K562 (cell line): Measurements from ENCODE around the gene FAM78B. TPM values are rescaled to one million over a fixed set of nuclear protein-coding genes. Genes with fewer than 3 reads are reported as not detected.

Experiments
- ATAC-seq: fragments of 200-7000 bp; cut with Tn5 transposase; 3 replicates; pipeline ENCODE4 v1.9.1; 2020; ENCODE audit warnings: moderate library complexity
- BruUV-seq: library from RNA; stranded (reverse); fragments of 400-500 nt; replicated peaks from 2 replicates; lab custom pipeline; 2021; lab: Mats Ljungman, UMichigan
- CTCF ChIA-PET: fragments of 300-600 bp; formaldehyde crosslinking; extraction: SDS; loops from one replicate; lab custom pipeline; 2021; ENCODE audit warnings: low intra/inter-chr PET ratio; lab: Yijun Ruan, JAX
- POLR2A ChIA-PET: fragments of 300-600, 350-650 bp; sonication (Branson Sonifier 250); formaldehyde crosslinking; extraction: SDS; loops from one replicate; lab custom pipeline; 2021; ENCODE audit warnings: antibody characterized with exemption, inconsistent platforms; lab: Yijun Ruan, JAX
- DNase-seq, 4 experiments: peaks; one replicate each; pipeline versions ENCODE4 v3.0.0 to v3.0.0-alpha.2; 2011 to 2018; ENCODE audit warnings: low spot score in 3 of 4, mixed read lengths in 3 of 4; ENCODE audit errors: extremely low read depth in 1 of 4
- FAIRE-seq: peaks from 2 replicates; lab custom pipeline; 2011; peaks lifted over from hg19 to GRCh38; lab: Jason Lieb, UNC
- H2AFZ ChIP-seq: 2 replicates; pipeline ENCODE4 v1.6.0; 2011; ENCODE audit warnings: low read depth, low read length, control low read depth, inconsistent platforms
- H3K27ac ChIP-seq: fragments of 200-600 bp; 3 replicates; pipeline ENCODE4 v1.8.0; 2011; ENCODE audit warnings: low read depth, mild to moderate bottlenecking, control low read depth, inconsistent platforms, low read length, moderate library complexity, mixed read lengths; ENCODE audit errors: extremely low read depth
- H3K27me3 ChIP-seq, 2 experiments: fragments of 300-600 bp in 1 of 2; 2 replicates in 1 of 2; 3 replicates in 1 of 2; pipeline versions ENCODE4 v1.6.0 to v1.8.0; 2011; ENCODE audit warnings: inconsistent platforms in 2 of 2, low read length in 2 of 2, mild to moderate bottlenecking in 1 of 2, mixed read lengths in 1 of 2, moderate library complexity in 1 of 2; ENCODE audit not compliant: control insufficient read depth in 2 of 2, insufficient read depth in 2 of 2
- H3K36me3 ChIP-seq: fragments of 300-600 bp; 3 replicates; pipeline ENCODE4 v1.8.0; 2011; ENCODE audit warnings: mild to moderate bottlenecking, low read length, inconsistent platforms; ENCODE audit not compliant: control insufficient read depth, insufficient read depth
- H3K4me1 ChIP-seq, 2 experiments: fragments of 200-600 bp in 1 of 2; replicated peaks in 1 of 2; 2 replicates in 1 of 2; 3 replicates in 1 of 2; pipeline versions ENCODE4 v1.5.1 to v1.8.0; 2011; ENCODE audit warnings: inconsistent platforms in 2 of 2, low read length in 2 of 2, mild to moderate bottlenecking in 1 of 2, mixed read lengths in 1 of 2, moderate library complexity in 1 of 2; ENCODE audit not compliant: control insufficient read depth in 2 of 2, insufficient read depth in 2 of 2
- H3K4me2 ChIP-seq: 2 replicates; pipeline ENCODE4 v1.6.1; 2011; ENCODE audit warnings: low read length, control low read depth, inconsistent platforms, mixed read lengths; ENCODE audit not compliant: insufficient read depth
- H3K4me3 ChIP-seq: fragments of 200-600 bp; sonication (generic), shearing (Covaris generic); 2 replicates; pipeline ENCODE4 v1.5.1; 2016; ENCODE audit warnings: control low read depth, inconsistent platforms
- H3K79me2 ChIP-seq: fragments of 200-600 bp; 3 replicates; pipeline ENCODE4 v1.8.0; 2011; ENCODE audit warnings: low read length, inconsistent platforms; ENCODE audit not compliant: control insufficient read depth, insufficient read depth
- H3K9ac ChIP-seq, 2 experiments: 2 replicates each; pipeline versions ENCODE4 v1.6.0 to v1.6.1; 2011; ENCODE audit warnings: low read depth in 2 of 2, low read length in 2 of 2, control low read depth in 1 of 2, inconsistent platforms in 1 of 2, mild to moderate bottlenecking in 1 of 2, mixed read lengths in 1 of 2; ENCODE audit not compliant: insufficient read depth in 1 of 2
- H3K9me1 ChIP-seq: one replicate; pipeline ENCODE4 v1.6.0; 2011; ENCODE audit warnings: inconsistent platforms, mild to moderate bottlenecking, low read length, moderate library complexity; ENCODE audit not compliant: control insufficient read depth, insufficient read depth
- H3K9me3 ChIP-seq: replicated peaks from 2 replicates; pipeline ENCODE4 v1.5.1; 2011; ENCODE audit warnings: low read depth, low read length, inconsistent platforms; ENCODE audit not compliant: control insufficient read depth, insufficient read depth
- H4K20me1 ChIP-seq: replicated peaks from 2 replicates; pipeline ENCODE4 v1.6.1; 2011; ENCODE audit warnings: low read length, inconsistent platforms, mixed read lengths; ENCODE audit not compliant: control insufficient read depth, insufficient read depth
- CBX2 ChIP-seq: fragments of 200-600 bp; sonication (generic); IDR thresholded peaks from one replicate; pipeline ENCODE4 v1.6.1; 2012; ENCODE audit warnings: mild to moderate bottlenecking, low read length, inconsistent platforms; ENCODE audit not compliant: insufficient read depth, poor library complexity, severe bottlenecking
- CBX3 ChIP-seq, 2 experiments: IDR thresholded peaks; 1 replicate in 1 of 2; 2 replicates in 1 of 2; pipeline ENCODE4 v1.6.1; 2012; ENCODE audit warnings: inconsistent platforms in 2 of 2, low read length in 2 of 2, borderline replicate concordance in 1 of 2, control low read depth in 1 of 2
- EP300 ChIP-seq: IDR thresholded peaks from 2 replicates; pipeline ENCODE4 v1.6.1; 2012; ENCODE audit warnings: low read length, improper control_type of control experiment
- ETS2 ChIP-seq: IDR thresholded peaks from 2 replicates; pipeline ENCODE4 v1.6.1; 2016; ENCODE audit warnings: borderline replicate concordance, missing genetic modification characterization, mild to moderate bottlenecking, moderate library complexity, missing compliant biosample characterization; ENCODE audit not compliant: poor library complexity, severe bottlenecking
- FOXK1 ChIP-seq: sonication (generic); formaldehyde crosslinking; IDR thresholded peaks from 2 replicates; pipeline ENCODE4 v1.8.0; 2022; ENCODE audit warnings: missing genetic modification reagents, mild to moderate bottlenecking, borderline replicate concordance
- GATAD2B ChIP-seq: fragments of 450-650 bp; IDR thresholded peaks from 2 replicates; pipeline ENCODE4 v1.6.1; 2017; ENCODE audit warnings: mild to moderate bottlenecking, borderline replicate concordance
- GTF2A2 ChIP-seq: IDR thresholded peaks from 2 replicates; pipeline ENCODE4 v1.6.1; 2016; ENCODE audit warnings: mild to moderate bottlenecking, missing genetic modification characterization, missing compliant biosample characterization
- HNRNPK ChIP-seq: fragments of 200-400 bp; formaldehyde crosslinking; IDR thresholded peaks from one replicate; pipeline ENCODE4 v1.6.1; 2018; ENCODE audit warnings: mild to moderate bottlenecking, low read depth, low read length; ENCODE audit not compliant: poor library complexity, severe bottlenecking
- KLF13 ChIP-seq: fragments of 450-650 bp; IDR thresholded peaks from 2 replicates; pipeline ENCODE4 v1.6.1; 2016; ENCODE audit warnings: missing genetic modification characterization, low read depth, mild to moderate bottlenecking, missing compliant biosample characterization, moderate library complexity, borderline replicate concordance
- MXI1 ChIP-seq: IDR thresholded peaks from 2 replicates; pipeline ENCODE4 v1.6.1; 2011; ENCODE audit warnings: low read depth, mild to moderate bottlenecking, improper control_type of control experiment, low read length
- NFIC ChIP-seq: fragments of 450-650 bp; IDR thresholded peaks from 2 replicates; pipeline ENCODE4 v1.6.1; 2017; ENCODE audit warnings: mild to moderate bottlenecking, inconsistent platforms
- NRF1 ChIP-seq, 2 experiments: fragments of 450-650 bp; IDR thresholded peaks in 1 of 2; conservative IDR thresholded peaks in 1 of 2; 2 replicates each; pipeline ENCODE4 v1.6.1; 2014; ENCODE audit warnings: mild to moderate bottlenecking in 2 of 2
- SP1 ChIP-seq: sonication (generic); formaldehyde crosslinking; IDR thresholded peaks from 2 replicates; pipeline ENCODE4 v1.8.1; 2022; ENCODE audit warnings: mild to moderate bottlenecking, missing genetic modification reagents
- SP2 ChIP-seq: IDR thresholded peaks from 2 replicates; pipeline ENCODE4 v1.6.1; 2011; ENCODE audit warnings: mild to moderate bottlenecking, low read depth, low read length, moderate library complexity; ENCODE audit not compliant: poor library complexity, severe bottlenecking; ENCODE audit errors: extremely low read depth
- THRAP3 ChIP-seq: fragments of 450-650 bp; IDR thresholded peaks from 2 replicates; pipeline ENCODE4 v1.6.1; 2016; ENCODE audit warnings: mild to moderate bottlenecking, inconsistent platforms, borderline replicate concordance
- YY1 ChIP-seq, 3 experiments: IDR thresholded peaks; 2 replicates each; pipeline ENCODE4 v1.6.1; 2011; ENCODE audit warnings: low read length in 2 of 3, mild to moderate bottlenecking in 2 of 3, moderate library complexity in 2 of 3, borderline replicate concordance in 1 of 3, control low read depth in 1 of 3, low read depth in 1 of 3; ENCODE audit not compliant: insufficient read depth in 3 of 3, insufficient replicate concordance in 2 of 3, control insufficient read depth in 1 of 3, insufficient read length in 1 of 3; ENCODE audit errors: extremely low read depth in 1 of 3
- ZNF184 ChIP-seq: sonication (generic); formaldehyde crosslinking; IDR thresholded peaks from 2 replicates; pipeline ENCODE4 v1.5.0; 2020; ENCODE audit warnings: missing genetic modification reagents
- ZNF212 ChIP-seq: fragments of 450-650 bp; formaldehyde crosslinking; IDR thresholded peaks from 2 replicates; pipeline ENCODE4 v1.4.0; 2020; ENCODE audit warnings: mild to moderate bottlenecking
- WGBS: fragments of 100-300 bp; shearing (Covaris generic); methylation state at CpG from one replicate; pipeline ENCODE4 v1.1.6; 2016; ENCODE audit warnings: low coverage, mixed read lengths; ENCODE audit not compliant: insufficient coverage; ENCODE audit errors: missing lambda C conversion rate; 5-methylcytosine and 5-hydroxymethylcytosine counted together
- in situ Hi-C: fragments of 300-500 bp; cut with MboI; formaldehyde crosslinking; loops from 4 replicates; pipeline ENCODE4 v1.15.0; 2018; ENCODE audit warnings: inconsistent platforms, mixed read lengths
- intact Hi-C: fragments of 100-400 bp; cut with micrococcal nuclease; formaldehyde crosslinking; loops from 2 replicates; pipeline ENCODE4 v1.14.2; 2022
- polyA plus RNA-seq, 8 experiments: library from polyadenylated mRNA; depleted of rRNA in 4 of 8; stranded (reverse) in 5 of 8; unstranded in 3 of 8; fragments of >200 nt; fragmentation: Nextera tagmentation in 2 of 8; fragmentation: Illumina TruSeq in 1 of 8; extraction: Ambion mirVana in 2 of 8; extraction: Trizol in 1 of 8; gene quantifications; 2 replicates each; pipeline versions ENCODE4 v1.2.1 to v1.2.3, GENCODE V29; 2011 to 2014; ENCODE audit warnings: inconsistent platforms in 1 of 8, missing spikeins in 1 of 8
- total RNA-seq, 7 experiments: library from RNA; depleted of rRNA in 6 of 7; stranded (reverse); fragments of >200 nt in 6 of 7; fragmentation: Illumina TruSeq in 2 of 7; extraction: Trizol in 2 of 7; gene quantifications; 2 replicates each; pipeline versions ENCODE4 v1.2.1 to v1.2.3, GENCODE V29; 2011 to 2021; ENCODE audit warnings: low replicate concordance in 1 of 7
- TF ChIP-seq, protein P1 (sequence below): fragments of 250-450 bp; sonication (Bioruptor Pico); IDR thresholded peaks from 2 replicates; pipeline ENCODE4 v1.4.0; 2020; ENCODE audit warnings: borderline replicate concordance
- TF ChIP-seq, protein P2 (sequence below): fragments of 450-650 bp; IDR thresholded peaks from 2 replicates; pipeline ENCODE4 v1.6.1; 2016; ENCODE audit warnings: low read depth, mild to moderate bottlenecking, moderate library complexity

FAM78B gene
- total and polyA plus RNA-seq, 9 of the 15 experiments (the other 6 are each of a cell fraction or from before 2014, with no cell fraction given) = 0.04 to 0.43 (median 0.29) TPM; not detected in 1

DNA sequence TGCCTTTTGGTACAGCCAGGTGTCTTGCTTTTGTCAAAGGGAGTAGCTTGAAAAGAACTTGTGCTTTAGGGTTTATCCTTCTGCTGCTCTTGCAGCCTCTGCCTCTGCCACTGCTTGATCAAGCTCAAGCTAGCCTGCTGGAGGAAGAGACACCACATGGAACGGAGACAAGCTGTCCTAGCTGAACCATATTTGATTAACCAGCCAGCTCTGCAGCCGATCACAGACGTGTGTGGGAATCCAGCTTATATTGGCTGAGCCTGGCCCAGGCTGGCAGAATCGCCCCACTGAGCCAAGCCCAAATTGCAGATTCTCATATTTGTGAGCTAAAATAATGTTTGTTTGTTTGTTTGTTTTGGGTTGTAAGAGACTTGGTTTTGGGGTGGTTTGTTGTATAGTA, 18.7 kb upstream of the FAM78B start:
- FAIRE-seq = no peak
- no TSS peak for BruUV-seq
- CTCF ChIA-PET = no interaction called here
- 0% methylated on average over 4 of the region's 4 CpGs for WGBS
- Histone ChIP-seq H2AFZ (no peak overlapping the region), H3K9me1 (no peaks in the 10 kb centered on the region), H3K4me1 (no peaks in the 10 kb centered on the region; a peak in 1 of 5 replicates), H3K79me2 (no peaks in the 10 kb centered on the region), H3K27ac (no peak overlapping the region), H4K20me1 (no peaks in the 10 kb centered on the region), H3K4me3 (no peak overlapping the region), H3K36me3 (no peaks in the 10 kb centered on the region), H3K27me3 (peaks cover 0 to 2% of the 10 kb centered on the region in 2 experiments; a peak in 2 of 5 replicates), H3K9ac (no peak overlapping the region), H3K4me2 (no peak overlapping the region), H3K9me3 (no peaks in the 10 kb centered on the region)
- POLR2A ChIA-PET = interaction anchor here (1.0 to 1.5 kb wide), 2 partner anchors 9 to 18 kb away, joined by 3 to 4 read pairs; no protein-coding TSS in a partner anchor
- TF ChIP-seq GTF2A2 (tag) (no peak), SP1 (CRISPR knock-in tag) (no peak), ETS2 (no peak), THRAP3 (no peak), EP300 (no peak), FOXK1 (CRISPR knock-in tag) (no peak), HNRNPK (no peak), CBX2 (no peak), MXI1 (no peak), CBX3 (IDR thresholded peaks at IDR 0.05; ENCODE audit: borderline replicate concordance in 1 of 2, low read length in 2 of 2) (no peak), ZNF184 (no peak), SP2 (no peak), GATAD2B (no peak), NFIC (no peak), NRF1 (conservative IDR thresholded peaks at IDR 0.05 in 1 of 2, IDR thresholded peaks at IDR 0.05 in 1 of 2) (no peak), YY1 (IDR thresholded peaks at IDR 0.05; ENCODE audit: borderline replicate concordance in 1 of 3, control insufficient read depth in 1 of 3, extremely low read depth in 1 of 3, insufficient read depth in 3 of 3, insufficient read length in 1 of 3, insufficient replicate concordance in 2 of 3, low read depth in 1 of 3, low read length in 2 of 3) (no peak), KLF13 (tag) (no peak), ZNF212 (CRISPR knock-in tag) (no peak)
- TF ChIP-seq, protein P1, sequence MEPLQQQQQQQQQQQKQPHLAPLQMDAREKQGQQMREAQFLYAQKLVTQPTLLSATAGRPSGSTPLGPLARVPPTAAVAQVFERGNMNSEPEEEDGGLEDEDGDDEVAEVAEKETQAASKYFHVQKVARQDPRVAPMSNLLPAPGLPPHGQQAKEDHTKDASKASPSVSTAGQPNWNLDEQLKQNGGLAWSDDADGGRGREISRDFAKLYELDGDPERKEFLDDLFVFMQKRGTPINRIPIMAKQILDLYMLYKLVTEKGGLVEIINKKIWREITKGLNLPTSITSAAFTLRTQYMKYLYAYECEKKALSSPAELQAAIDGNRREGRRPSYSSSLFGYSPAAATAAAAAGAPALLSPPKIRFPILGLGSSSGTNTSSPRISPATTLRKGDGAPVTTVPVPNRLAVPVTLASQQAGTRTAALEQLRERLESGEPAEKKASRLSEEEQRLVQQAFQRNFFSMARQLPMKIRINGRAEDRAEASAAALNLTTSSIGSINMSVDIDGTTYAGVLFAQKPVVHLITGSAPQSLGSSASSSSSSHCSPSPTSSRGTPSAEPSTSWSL (CRISPR knock-in tag) = no peak
- TF ChIP-seq, protein P2, sequence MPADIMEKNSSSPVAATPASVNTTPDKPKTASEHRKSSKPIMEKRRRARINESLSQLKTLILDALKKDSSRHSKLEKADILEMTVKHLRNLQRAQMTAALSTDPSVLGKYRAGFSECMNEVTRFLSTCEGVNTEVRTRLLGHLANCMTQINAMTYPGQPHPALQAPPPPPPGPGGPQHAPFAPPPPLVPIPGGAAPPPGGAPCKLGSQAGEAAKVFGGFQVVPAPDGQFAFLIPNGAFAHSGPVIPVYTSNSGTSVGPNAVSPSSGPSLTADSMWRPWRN = no peak
- no peak for DNase-seq
- ATAC-seq = no peak
- in situ Hi-C loops (loop anchor here (25.0 kb wide), 1 partner anchor 1502 kb away; no protein-coding TSS in a partner anchor), intact Hi-C loops (no loop called here)
